Motor neuron (in vitro differentiated cells): ENCODE data around the gene PARP16. TPM values are rescaled to one million over a fixed set of nuclear protein-coding genes. Genes with fewer than 3 reads are reported as not detected.

Experiments used
- ATAC-seq, 8 experiments: fragments of 200-7000 bp; cut with Tn5 transposase; replicated peaks in 6 of 8; 2 replicates each; pipeline ENCODE4 v1.8.0; 2021; ENCODE audit warnings: mild to moderate bottlenecking in 8 of 8, moderate library complexity in 8 of 8
- H3K27ac ChIP-seq, 2 donors: fragments of 250-450 bp; sonication (Bioruptor Pico); 2 replicates each; pipeline ENCODE4 v1.9.0; 2021; ENCODE audit warnings: antibody characterized with exemption in 2 of 2, mild to moderate bottlenecking in 2 of 2, moderate library complexity in 1 of 2
- H3K4me1 ChIP-seq, 2 donors: fragments of 250-450 bp; sonication (Bioruptor Pico); replicated peaks in 1 of 2; 2 replicates each; pipeline ENCODE4 v1.6.1; 2021; ENCODE audit warnings: antibody characterized with exemption in 2 of 2, mild to moderate bottlenecking in 2 of 2, moderate library complexity in 1 of 2
- H3K4me3 ChIP-seq, 5 donors: fragments of 250-450 bp; sonication (Bioruptor Pico); 2 replicates each; pipeline ENCODE4 v1.9.0; 2021; ENCODE audit warnings: antibody characterized with exemption in 5 of 5, mild to moderate bottlenecking in 5 of 5, moderate library complexity in 4 of 5
- WGBS, 10 experiments: fragments of 450-650 bp; shearing (Covaris generic); methylation state at CpG; one replicate each; pipeline ENCODE4 v1.0.0; 2022; 5-methylcytosine and 5-hydroxymethylcytosine counted together
- in situ Hi-C, 9 experiments: fragments of 400-800 bp; cut with MboI; loops; one replicate each; pipeline ENCODE4 v1.15.0; 2021; ENCODE audit warnings: low sequenced_read_pairs in 9 of 9, low pct_unique_long_range_greater_than_20kb in 2 of 9; ENCODE audit not compliant: unreplicated experiment in 9 of 9
- total RNA-seq, 8 experiments: library from RNA; unstranded; fragments of 300-600 nt; gene quantifications; 2 replicates each; pipeline versions ENCODE4 v1.2.3 to v1.2.4, GENCODE V29; 2022

Gene PARP16
- total RNA-seq, 8 experiments from 2014 or later, result 2.7 to 15.3 (median 6.7) TPM

DNA sequence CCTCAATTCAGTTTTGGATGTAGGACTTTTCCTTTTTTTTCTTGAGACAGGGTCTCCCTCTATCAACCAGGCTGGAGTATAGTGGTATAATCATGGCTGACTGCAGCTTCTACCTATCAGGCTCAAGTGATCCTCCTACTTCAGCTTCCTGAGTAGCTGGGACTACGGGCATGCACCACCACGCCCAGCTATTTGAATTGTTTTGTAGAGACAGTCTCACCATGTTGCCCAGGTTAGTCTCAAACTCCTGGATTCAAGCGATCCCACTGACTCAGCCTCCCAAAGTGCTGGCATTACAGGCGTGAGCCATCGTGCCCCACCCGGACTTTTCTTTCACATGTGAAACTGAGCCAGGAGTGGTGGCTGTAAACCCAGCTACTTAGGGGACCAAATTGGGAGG, 21.3 kb upstream of the PARP16 start:
- ATAC-seq, result no peak
- H3K4me1 ChIP-seq, result peaks cover 21 to 28% of the 10 kb centered on the region in 2 donors
- in situ Hi-C loops, result no loop called here
- 80 to 95% (median 92%) methylated on average over 1 to 6 of the region's 6 CpGs; no CpG with 5 or more reads in 5 of the 10 experiments for WGBS, 10 experiments
- no peak overlapping the region for H3K4me3 ChIP-seq
- H3K27ac ChIP-seq, result no peak overlapping the region

GRCh38 chr15:65306551-65306950, 19.9 kb upstream of the PARP16 start:
- in situ Hi-C loops, result no loop called here
- no peak overlapping the region for H3K27ac ChIP-seq

GRCh38 chr15:65305776-65306175, 19.1 kb upstream of the PARP16 start:
- Histone ChIP-seq H3K27ac (no peak overlapping the region), H3K4me1 (peaks cover 6 to 13% of the 10 kb centered on the region in 2 donors), H3K4me3 (no peak overlapping the region)
- ATAC-seq, result no peak
- whole genome bisulfite sequencing, 10 experiments, result 25 to 100% (median 95%) methylated on average over 1 to 2 of the region's 3 CpGs
- in situ Hi-C loops, result no loop called here

More at GRCh38 chr15:65306551-65306950, 19.9 kb upstream of the PARP16 start:
- Histone ChIP-seq H3K4me1 (peaks cover 7 to 14% of the 10 kb centered on the region in 2 donors), H3K4me3 (no peak overlapping the region)
- ATAC-seq, result no peak

GRCh38 chr15:65305150-65305758, 18.6 kb upstream of the PARP16 start:
- H3K4me3 ChIP-seq, result peak overlapping the region in 1 of 5 donors; percentile 5
- peak in 2 of 8 experiments; percentile 52 to 53 for ATAC-seq
- no peak overlapping the region for H3K27ac ChIP-seq

GRCh38 chr15:65304381-65305149, 17.9 kb upstream of the PARP16 start, which contains the start of gene RNU5B-1:
TSS of gene RNU5B-1 (plus strand) at chr15:65304677.
- H3K27ac ChIP-seq, result peak within 1 kb of the TSS; percentile 98
- peaks cover 6 to 12% of the 10 kb centered on the region in 2 donors for H3K4me1 ChIP-seq
- ATAC-seq, result peak; percentile 65 to 84 (median 76)
- WGBS, 10 experiments, result 0 to 3% (median 1%) methylated on average over 2 to 24 of the region's 24 CpGs
- H3K4me3 ChIP-seq, result peak within 1 kb of the TSS; percentile 22 to 32 (median 25)
- in situ Hi-C loops, result no loop called here

More at GRCh38 chr15:65305150-65305758, 18.6 kb upstream of the PARP16 start:
- 0 to 58% (median 43%) methylated on average over 2 to 13 of the region's 14 CpGs; no CpG with 5 or more reads in 2 of the 10 experiments for WGBS, 10 experiments
- in situ Hi-C loops, result no loop called here
- H3K4me1 ChIP-seq, result peaks cover 6 to 13% of the 10 kb centered on the region in 2 donors

DNA sequence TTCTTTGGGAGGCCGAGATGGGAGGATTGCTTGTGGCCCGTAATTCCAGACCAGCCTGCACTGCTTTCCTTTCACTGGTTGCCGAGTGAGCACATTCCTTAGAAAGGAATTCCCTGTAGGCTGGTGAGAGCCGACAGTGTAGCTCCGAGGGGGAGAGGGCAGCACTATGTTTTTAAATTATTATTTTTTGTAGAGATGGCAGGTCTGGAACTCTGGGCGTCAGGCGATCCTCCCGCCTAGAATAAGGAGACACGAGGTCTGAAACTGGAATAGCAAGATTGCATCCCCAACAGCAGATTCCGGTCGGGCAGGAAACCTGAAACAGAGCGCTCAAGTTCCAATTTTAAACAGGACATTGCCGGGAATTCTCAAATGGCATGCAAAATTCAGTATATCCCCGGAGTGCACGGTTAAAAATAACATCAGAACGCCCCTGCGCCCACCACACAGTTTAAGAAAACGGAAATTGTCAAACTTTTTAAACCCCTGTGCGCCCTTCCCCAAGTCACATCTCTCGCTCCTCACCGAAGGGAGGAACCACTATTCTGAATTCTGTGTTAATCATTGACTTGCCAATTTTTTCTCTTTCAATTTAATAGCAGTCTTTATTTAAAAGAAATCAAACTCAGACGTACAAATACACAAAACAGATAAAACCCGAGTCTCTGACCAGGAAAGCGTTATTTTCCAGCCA, 17.2 kb upstream of the PARP16 start:
- WGBS, 10 experiments, result 0 to 20% (median 4%) methylated on average over 1 to 20 of the region's 24 CpGs
- H3K27ac ChIP-seq, result peak overlapping the region; percentile 98

GRCh38 chr15:65302061-65302460, 15.4 kb upstream of the PARP16 start:
- no peak overlapping the region for H3K27ac ChIP-seq
- no peak for ATAC-seq
- in situ Hi-C loops, result no loop called here
- H3K4me1 ChIP-seq, result peaks cover 8 to 10% of the 10 kb centered on the region in 2 donors
- H3K4me3 ChIP-seq, result no peak overlapping the region
- 87 to 100% (median 92%) methylated on average over 1 to 9 of the region's 24 CpGs; no CpG with 5 or more reads in 6 of the 10 experiments for WGBS, 10 experiments

More for the DNA sequence above, 17.2 kb upstream of the PARP16 start:
- in situ Hi-C loops, result no loop called here
- peak; percentile 4 to 40 (median 28) for ATAC-seq
- Histone ChIP-seq H3K4me3 (peak overlapping the region; percentile 22 to 32 (median 25)), H3K4me1 (peaks cover 6 to 10% of the 10 kb centered on the region in 2 donors)

- in situ Hi-C loops, result no loop called here
- H3K27ac ChIP-seq, result no peak overlapping the region
- ATAC-seq, result no peak
- peaks cover 14% of the 10 kb centered on the region in 2 donors for H3K4me1 ChIP-seq
- WGBS, 10 experiments, result 60 to 100% (median 100%) methylated on average over 1 to 3 of the region's 36 CpGs; no CpG with 5 or more reads in 7 of the 10 experiments
- H3K4me3 ChIP-seq, result no peak overlapping the region
Observed at GRCh38 chr15:65300924-65301441, 14.3 kb upstream of the PARP16 start.

DNA sequence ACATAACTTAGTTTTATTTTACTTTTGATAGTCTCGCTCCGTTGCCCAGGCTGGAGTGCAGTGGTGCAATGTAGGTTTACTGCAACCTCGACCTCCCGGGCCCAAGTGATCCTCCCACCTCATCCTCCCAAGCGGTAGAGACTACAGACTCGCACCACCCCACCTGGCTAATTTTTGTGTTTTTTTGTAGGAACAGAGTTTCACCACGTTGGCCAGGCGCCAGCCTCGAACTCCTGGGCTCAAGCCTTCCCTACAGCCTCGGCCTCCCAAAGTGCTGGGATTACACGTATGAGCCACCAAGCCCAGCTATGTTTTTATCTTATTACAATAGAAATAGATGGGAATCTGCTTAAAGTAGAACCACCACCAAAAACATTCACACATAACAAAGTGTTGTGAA, 12.0 kb upstream of the PARP16 start:
- Histone ChIP-seq H3K4me3 (no peak overlapping the region), H3K4me1 (peaks cover 16 to 19% of the 10 kb centered on the region in 2 donors), H3K27ac (no peak overlapping the region)
- ATAC-seq, result no peak
- WGBS, 10 experiments, result 61 to 100% (median 89%) methylated on average over 1 to 11 of the region's 11 CpGs
- in situ Hi-C loops, result loop anchor here in 5 of 9 experiments (10.0 to 25.0 kb wide), 3 partner anchors 111 to 261 kb away; partner anchors contain the start of genes CLPX (in 5 of the 5), MTFMT (in 1 of the 5) and SLC51B (in 1 of the 5)

DNA sequence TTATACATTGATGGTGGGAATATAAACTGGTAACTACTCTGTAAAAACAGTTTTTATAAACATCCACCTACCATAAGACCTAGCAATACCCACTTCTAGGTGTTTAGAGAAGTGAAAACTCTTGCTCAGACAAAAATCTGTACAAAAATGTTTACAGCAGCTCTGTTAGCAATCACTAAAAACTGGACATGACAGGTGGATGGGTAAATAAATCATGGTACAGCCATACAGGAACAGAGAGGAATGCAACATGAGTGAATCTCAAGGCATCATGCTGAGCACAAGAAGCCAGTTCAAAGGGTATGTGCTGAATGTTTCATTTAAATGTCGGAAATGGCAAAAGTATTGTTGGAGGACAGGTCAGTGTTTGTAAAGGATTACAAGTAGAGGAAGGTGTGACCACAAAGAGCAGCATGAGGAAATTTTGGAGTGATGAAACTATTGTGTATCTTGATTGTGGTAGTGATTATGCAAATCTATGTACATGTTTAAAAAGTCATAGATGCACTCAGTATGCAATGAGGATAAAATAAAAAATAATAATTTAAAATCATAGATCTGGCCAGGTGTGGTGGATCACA, 6.3 kb upstream of the PARP16 start:
- peaks cover 10 to 13% of the 10 kb centered on the region in 2 donors for H3K4me1 ChIP-seq
- ATAC-seq, result no peak
- in situ Hi-C loops, result loop anchor here in 5 of 9 experiments (10.0 to 25.0 kb wide), 3 partner anchors 106 to 256 kb away; partner anchors contain the start of genes CLPX (in 5 of the 5), MTFMT (in 1 of the 5) and SLC51B (in 1 of the 5)
- no peak overlapping the region for H3K27ac ChIP-seq
- H3K4me3 ChIP-seq, result no peak overlapping the region
- 0 to 100% (median 60%) methylated on average over 1 of the region's 1 CpG; no CpG with 5 or more reads in 3 of the 10 experiments for WGBS, 10 experiments

DNA sequence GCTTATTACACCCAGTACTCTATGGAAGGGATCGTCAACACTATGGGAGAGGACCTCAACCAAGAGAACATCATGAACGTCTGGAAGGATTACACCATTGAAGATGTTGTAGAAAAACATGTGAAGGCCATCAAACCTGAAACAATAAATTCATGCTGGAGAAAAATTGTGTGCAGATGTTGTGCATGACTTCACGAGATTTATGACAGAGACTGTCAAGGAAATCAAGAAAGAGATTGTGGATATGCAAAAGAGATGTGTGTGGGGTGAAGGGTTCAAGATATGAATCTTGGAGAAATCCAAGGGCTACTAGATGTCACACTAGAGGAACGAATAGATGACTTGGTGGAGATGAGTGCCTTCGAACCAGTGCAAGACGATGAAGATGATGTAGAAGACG, 3.5 kb upstream of the PARP16 start:
- Histone ChIP-seq H3K4me1 (peaks cover 13% of the 10 kb centered on the region in 2 donors), H3K4me3 (no peak overlapping the region), H3K27ac (no peak overlapping the region)
- no peak for ATAC-seq
- WGBS, 10 experiments, result 14 to 100% (median 88%) methylated on average over 1 to 6 of the region's 7 CpGs; no CpG with 5 or more reads in 2 of the 10 experiments
- in situ Hi-C loops, result loop anchor here in 5 of 9 experiments (10.0 to 25.0 kb wide), 3 partner anchors 103 to 253 kb away; partner anchors contain the start of genes CLPX (in 5 of the 5), MTFMT (in 1 of the 5) and SLC51B (in 1 of the 5)

DNA sequence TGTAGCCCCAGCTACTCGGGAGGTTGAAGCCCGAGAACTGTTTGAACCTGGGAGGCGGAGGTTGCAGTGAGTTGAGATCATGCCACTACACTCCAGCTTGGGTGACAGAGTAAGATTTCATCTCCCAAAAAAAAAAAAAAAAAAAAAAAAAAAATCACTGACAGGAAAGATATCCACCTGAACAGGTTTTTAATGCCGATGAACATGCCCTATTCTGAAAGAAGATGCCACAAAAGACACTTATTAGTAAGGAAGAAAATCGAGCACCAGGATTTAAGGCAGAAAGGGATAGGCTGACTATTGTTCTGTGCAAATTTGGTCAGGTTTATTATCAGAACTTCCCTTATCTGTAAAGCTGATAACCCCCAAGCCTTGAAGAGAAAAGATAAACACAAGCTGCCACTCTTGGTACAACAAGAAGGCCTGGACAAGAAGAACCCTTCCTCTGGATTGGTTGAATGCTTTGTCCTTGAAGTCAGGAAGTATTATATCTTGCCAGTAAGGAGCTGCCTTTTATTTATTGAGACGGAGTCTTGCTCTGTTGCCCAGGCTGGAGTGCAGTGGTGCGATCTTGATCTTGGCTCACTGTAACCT, 2.7 kb upstream of the PARP16 start:
- H3K4me3 ChIP-seq, result no peak overlapping the region
- no peak overlapping the region for H3K27ac ChIP-seq
- in situ Hi-C loops, result loop anchor here in 5 of 9 experiments (25.0 kb wide), 2 partner anchors 102 to 252 kb away; partner anchors contain the start of genes CLPX (in 4 of the 5), MTFMT (in 1 of the 5) and SLC51B (in 1 of the 5)
- WGBS, 10 experiments, result 46 to 100% (median 89%) methylated on average over 1 to 6 of the region's 7 CpGs
- ATAC-seq, result no peak
- H3K4me1 ChIP-seq, result peaks cover 19 to 20% of the 10 kb centered on the region in 2 donors
